ENCODE data around the gene MLST8.
"Not testable (repeated sequence)": the region's sequence is repeated elsewhere in the genome, so short reads cannot be mapped to it uniquely, and the experiment has no call there.

The MLST8 gene

DNA sequence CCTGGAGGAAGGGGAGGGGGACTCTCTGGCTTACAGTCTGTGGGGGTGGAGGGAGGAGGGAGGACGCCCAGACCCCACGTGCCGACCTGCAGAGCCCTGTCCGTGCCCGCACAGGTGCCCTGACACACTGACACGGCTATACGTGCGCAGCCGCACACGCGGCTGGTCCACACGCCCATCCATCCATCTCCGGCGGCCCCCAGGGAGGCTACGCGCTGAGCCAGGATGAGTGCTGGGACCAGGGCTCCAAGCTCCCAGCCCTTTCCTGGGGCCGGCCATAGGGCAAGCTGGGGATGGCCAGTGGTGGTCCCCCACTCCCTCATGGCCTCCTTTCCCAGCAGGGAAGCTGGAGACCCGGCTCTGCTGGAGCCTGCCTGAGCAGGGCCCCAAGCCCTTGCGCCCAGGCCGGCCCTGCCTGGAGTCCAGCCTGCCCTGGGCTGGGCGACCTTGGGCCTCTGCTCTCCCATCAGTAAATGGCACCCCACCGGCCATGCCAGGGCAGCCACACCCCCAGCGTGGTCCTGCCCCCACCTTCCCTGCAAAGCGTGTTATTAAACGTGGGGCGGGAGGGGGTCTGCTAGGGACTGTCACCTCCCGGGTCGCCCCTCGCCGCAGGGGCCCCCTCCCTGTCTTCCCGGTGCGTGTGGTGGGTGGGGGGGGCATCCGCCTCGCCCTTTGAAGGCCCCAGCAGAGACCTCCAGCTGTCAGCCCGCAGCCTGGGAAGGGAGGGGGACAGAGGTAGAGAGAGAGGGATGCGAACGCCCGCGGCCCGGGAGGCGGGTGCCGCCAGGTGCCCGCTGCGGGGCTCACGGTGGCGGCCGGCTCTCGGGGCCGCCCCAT, 9.7 kb upstream of the MLST8 start:
- Mint-ChIP-seq H3K9me3 (no peaks in the 10 kb centered on the region), H3K36me3 (no peaks in the 10 kb centered on the region), H3K27ac (no peak overlapping the region), H3K4me3 (peak overlapping the region; percentile 36), H3K27me3 (peaks cover 9% of the 10 kb centered on the region), H3K4me1 (peaks cover 4% of the 10 kb centered on the region)

DNA sequence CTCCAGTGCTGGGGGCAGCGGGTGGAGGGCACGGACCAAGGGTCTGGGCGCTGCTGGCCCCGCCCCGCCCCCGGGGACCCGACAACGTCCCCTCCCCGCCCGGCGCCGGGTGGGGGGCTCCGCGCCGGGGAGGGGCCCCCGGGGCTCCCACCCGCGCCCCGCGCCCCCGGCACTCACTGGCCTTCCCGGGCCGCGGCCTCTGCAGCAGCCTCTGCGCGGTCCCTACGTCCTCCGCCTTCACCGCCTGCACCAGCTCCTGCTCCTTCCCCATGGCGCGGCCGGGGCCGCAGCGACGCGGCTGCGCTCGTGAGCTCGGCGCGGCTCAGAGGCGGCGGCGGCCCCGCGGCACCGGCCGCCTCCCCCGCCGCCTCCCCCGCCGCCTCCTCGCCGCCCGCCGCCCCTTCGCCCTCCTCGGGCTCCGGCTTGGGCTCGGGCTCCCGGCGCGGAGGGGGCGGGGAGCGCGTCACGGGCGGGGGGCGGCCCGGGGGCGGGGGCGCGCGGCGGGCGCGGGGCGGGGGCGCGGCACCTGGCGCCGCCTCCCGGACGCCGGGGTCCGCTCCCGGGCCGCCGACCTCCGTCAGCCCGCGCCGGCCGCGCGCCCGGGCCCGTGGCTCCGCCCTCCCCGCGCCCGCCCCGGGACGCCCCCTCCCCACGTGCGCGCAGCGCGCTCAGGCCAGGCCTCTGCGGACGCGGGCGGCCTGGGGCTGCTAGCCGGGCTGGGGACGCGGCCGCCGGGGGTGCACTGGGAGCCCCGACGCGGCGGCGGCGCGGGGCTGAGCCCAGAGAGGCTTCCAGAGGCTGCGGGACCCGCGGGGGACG, 8.9 kb upstream of the MLST8 start, which contains the start of gene CASKIN1:
CASKIN1 (minus strand) TSS at position 444 of the 819 bp plus-strand sequence; CDS start at position 271, 173 bp downstream.
- peaks cover 9% of the 10 kb centered on the region for H3K27me3 Mint-ChIP-seq
- no peaks in the 10 kb centered on the region for H3K9me3 Mint-ChIP-seq
- H3K27ac Mint-ChIP-seq: no peak within 1 kb of the TSS
- peaks cover 4% of the 10 kb centered on the region for H3K4me1 Mint-ChIP-seq
- peak within 1 kb of the TSS; percentile 59 for H3K4me3 Mint-ChIP-seq
- no peaks in the 10 kb centered on the region for H3K36me3 Mint-ChIP-seq

DNA sequence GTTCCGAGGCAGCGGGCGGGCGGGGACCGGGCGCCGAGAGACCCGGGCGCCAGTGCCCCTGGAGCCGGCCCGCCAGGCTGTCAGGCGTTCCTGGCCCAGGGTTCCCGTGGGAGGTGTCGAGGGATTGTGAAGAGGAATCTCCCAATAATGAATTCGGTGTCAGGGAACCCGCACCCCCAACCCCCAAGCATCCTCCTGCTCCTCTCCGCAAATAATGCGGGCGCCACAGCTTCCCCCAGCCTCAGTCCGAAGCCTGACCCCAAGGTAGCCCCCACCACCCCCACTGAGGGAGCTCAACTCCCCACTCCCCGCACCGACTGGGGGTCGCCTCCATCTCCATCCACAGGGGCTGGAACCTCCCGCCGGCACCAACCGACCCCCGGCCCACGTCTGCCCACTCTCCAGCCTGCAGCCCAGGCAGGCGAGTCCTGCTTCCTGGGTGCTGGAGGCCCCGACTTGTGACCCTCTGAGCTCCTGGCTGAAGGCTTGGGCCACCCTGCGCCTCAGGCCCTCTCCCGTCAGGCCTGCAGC, 8.2 kb upstream of the MLST8 start:
- Mint-ChIP-seq H3K4me1 (peaks cover 4% of the 10 kb centered on the region), H3K36me3 (no peaks in the 10 kb centered on the region), H3K4me3 (peak overlapping the region; percentile 59), H3K27ac (no peak overlapping the region), H3K9me3 (no peaks in the 10 kb centered on the region), H3K27me3 (peaks cover 9% of the 10 kb centered on the region)

DNA sequence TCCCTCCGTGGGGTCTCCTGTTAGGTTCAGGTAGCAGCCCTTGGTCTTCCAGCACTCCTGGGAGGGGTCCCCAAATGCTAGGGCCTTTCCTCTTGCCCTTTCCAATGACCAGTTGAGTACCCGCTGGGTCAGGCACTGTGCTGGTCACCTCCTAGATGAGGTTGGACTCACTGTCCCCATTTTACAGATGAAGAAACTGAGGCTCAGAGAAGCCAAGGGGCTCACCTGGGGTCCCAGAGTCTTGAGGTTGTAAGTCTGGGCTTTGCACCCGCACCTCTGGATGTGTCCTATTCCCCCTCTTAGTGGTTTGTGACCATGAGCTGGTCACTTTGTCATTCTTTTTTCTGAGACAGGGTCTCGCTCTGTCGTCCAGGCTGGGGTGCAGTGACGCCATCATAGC, 7.5 kb upstream of the MLST8 start:
- Mint-ChIP-seq H3K4me3 (peak overlapping the region; percentile 59), H3K27me3 (peaks cover 9% of the 10 kb centered on the region), H3K36me3 (no peaks in the 10 kb centered on the region), H3K4me1 (peaks cover 4% of the 10 kb centered on the region), H3K27ac (no peak overlapping the region), H3K9me3 (no peaks in the 10 kb centered on the region)

DNA sequence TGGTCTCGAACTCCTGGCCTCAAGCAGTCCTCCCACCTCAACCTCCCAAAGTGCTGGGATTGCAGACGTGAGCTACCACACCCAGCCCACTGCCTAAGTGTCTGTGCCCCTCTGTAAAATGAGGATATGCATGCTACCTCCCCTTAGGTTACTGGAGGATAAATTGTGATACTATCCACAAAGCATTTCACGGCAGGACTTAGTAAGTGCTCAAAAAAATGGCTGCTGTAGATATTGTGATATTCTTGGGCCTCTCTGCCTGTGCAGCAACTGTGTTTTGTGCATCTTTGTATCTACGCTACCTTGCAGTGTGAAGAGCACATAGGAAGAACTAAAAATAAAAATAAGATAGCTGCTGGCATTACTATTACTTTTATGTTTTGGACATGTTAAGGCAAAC, 7.0 kb upstream of the MLST8 start:
- H3K27me3 Mint-ChIP-seq: peaks cover 9% of the 10 kb centered on the region
- H3K9me3 Mint-ChIP-seq: no peaks in the 10 kb centered on the region

DNA sequence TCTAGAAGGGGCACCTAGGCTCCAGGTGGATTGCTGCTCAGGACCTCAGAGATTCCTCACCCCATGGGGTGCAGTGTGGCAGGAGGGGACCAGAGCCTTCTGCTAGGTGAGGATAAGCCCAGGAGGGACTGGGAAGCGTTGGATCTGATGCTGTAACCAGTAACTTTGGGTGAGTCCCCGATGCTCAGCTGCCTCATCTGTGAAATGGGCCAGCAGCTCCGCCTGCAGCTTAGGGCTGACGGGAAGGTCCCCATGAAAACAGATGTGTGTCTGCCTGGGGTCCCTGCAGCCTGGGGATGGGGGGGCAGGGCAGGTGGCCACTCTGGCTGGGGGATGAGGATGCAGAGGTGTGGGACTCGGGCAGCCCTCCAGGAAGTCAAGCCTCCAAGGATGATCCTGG, 6.2 kb upstream of the MLST8 start:
- H3K4me3 Mint-ChIP-seq: no peak overlapping the region

More for the DNA sequence above, 7.0 kb upstream of the MLST8 start:
- peaks cover 4% of the 10 kb centered on the region for H3K4me1 Mint-ChIP-seq
- H3K27ac Mint-ChIP-seq: no peak overlapping the region
- H3K36me3 Mint-ChIP-seq: no peaks in the 10 kb centered on the region
- H3K4me3 Mint-ChIP-seq: peak overlapping the region; percentile 59

DNA sequence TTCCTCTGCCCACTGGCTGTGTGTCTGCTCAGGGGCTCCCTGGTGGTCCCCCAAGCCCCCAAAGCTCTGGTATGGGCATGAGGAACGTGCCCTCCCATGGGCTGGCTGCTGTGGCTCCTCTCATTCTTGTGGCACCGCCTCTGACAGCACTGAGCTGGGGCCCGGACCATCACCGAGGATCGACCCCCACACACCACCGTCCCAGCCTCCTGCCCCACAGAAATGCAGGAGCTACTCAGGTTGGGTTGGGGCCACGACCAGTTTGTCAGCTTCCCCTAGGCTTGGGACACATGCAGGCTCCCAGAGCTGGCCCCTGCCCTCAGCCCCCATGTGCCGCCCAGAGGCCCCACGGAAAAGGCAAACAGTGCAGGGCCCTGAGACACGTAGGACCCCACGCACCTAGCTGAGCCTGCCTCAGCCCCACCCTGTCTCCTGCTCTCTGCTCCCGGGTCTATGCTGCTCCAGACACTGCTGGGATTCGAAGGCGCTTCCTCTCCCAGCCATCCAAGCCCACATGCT, 5.6 kb upstream of the MLST8 start:
- Mint-ChIP-seq H3K36me3 (no peaks in the 10 kb centered on the region), H3K27me3 (peaks cover 9% of the 10 kb centered on the region), H3K4me3 (no peak overlapping the region), H3K4me1 (peaks cover 10% of the 10 kb centered on the region), H3K27ac (no peak overlapping the region), H3K9me3 (no peaks in the 10 kb centered on the region)

More for the DNA sequence above, 6.2 kb upstream of the MLST8 start:
- no peaks in the 10 kb centered on the region for H3K36me3 Mint-ChIP-seq
- H3K27ac Mint-ChIP-seq: no peak overlapping the region
- peaks cover 9% of the 10 kb centered on the region for H3K27me3 Mint-ChIP-seq
- H3K9me3 Mint-ChIP-seq: no peaks in the 10 kb centered on the region
- peaks cover 4% of the 10 kb centered on the region for H3K4me1 Mint-ChIP-seq

DNA sequence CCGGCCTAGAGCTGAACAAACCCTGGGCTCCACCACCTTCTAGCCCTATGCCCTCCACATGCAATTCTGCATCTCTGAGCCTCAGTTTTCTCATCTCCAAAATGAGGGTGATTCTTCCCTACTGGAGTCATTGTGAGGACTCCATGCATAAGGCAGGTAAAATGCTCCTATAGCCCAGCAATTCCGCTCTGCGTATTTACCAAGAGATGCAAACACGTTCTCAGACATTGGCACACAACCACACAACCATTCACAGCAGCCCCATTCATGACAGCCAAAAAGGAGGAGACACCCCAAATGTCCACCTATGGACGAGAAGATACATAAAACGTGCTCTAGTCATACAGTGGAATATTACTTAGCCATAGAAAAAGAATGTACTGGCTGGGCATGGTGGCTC, 4.9 kb upstream of the MLST8 start:
- no peak overlapping the region for H3K4me3 Mint-ChIP-seq
- H3K27ac Mint-ChIP-seq: no peak overlapping the region
- H3K36me3 Mint-ChIP-seq: no peaks in the 10 kb centered on the region
- H3K27me3 Mint-ChIP-seq: peaks cover 5% of the 10 kb centered on the region
- peaks cover 6% of the 10 kb centered on the region for H3K4me1 Mint-ChIP-seq
- H3K9me3 Mint-ChIP-seq: no peaks in the 10 kb centered on the region

DNA sequence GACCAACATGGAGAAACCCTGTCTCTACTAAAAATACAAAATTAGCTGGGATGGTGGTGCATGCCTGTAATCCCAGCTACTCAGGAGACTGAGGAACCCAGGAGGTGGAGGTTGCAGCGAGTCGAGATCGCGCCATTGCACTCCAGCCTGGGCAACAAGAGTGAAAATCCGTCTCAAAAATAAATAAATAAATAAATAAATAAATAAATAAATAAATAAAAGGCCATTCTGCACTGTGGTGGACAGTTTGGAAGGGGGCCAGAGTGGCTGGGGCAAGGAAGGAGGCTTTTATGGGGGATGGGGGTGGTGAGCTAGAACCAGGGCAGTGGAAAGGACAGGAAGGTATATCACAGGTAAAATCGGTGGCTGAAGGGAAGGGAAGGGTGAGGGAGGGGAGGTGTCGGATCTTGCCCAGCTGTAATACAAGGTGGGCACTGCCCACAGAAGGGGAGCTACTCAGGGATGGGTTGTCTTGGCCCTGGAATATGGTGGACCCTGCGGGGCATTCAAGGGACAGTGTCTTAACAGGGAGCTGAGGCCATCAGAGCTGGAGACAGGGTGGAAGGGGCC, 2.0 kb upstream of the MLST8 start:
- not testable (repeated sequence) for H3K36me3 Mint-ChIP-seq, H3K9me3 Mint-ChIP-seq, H3K27me3 Mint-ChIP-seq
- peak overlapping the region; percentile 66 for H3K4me3 Mint-ChIP-seq
- H3K4me1 Mint-ChIP-seq: peaks cover 20% of the 10 kb centered on the region
- H3K27ac Mint-ChIP-seq: peak overlapping the region; percentile 74

DNA sequence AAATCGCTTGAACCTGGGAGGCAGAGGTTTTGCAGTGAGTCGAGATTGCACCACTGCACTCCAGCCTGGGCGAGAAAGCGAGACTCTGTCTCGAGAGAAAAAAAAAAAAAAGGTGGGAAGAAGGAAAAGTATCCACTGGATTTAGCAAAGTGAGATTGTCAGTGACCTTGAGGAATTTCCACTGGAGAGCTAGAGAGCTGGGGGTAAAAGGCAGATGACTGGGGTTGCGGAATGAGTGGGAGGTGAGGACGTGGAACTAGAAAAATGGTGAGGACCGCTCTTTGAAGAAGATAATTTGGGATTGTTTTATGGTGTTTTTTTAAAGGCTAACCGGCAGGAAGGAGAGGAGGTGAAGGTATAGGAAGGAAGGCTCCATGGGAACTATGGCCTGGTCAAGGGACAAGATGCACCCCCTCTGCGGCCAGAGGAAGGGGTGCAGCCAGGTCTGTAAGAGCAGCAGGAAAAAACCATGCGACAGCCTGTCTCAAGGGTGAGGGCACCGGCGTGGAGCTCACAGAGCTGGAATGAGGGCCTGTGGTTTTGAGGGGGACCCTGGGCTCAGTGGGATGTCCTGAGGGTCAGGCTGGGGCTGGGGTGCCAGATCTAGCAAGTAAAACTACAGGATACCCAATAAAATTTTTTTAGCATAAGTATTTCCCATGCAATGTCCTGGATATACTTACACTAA, 694 bp upstream of the MLST8 start:
- H3K27ac Mint-ChIP-seq: peak overlapping the region; percentile 82
- H3K9me3 Mint-ChIP-seq: no peaks in the 10 kb centered on the region
- peak overlapping the region; percentile 83 for H3K4me3 Mint-ChIP-seq
- H3K36me3 Mint-ChIP-seq: peaks cover 6% of the 10 kb centered on the region
- H3K27me3 Mint-ChIP-seq: no peaks in the 10 kb centered on the region
- peaks cover 20% of the 10 kb centered on the region for H3K4me1 Mint-ChIP-seq

DNA sequence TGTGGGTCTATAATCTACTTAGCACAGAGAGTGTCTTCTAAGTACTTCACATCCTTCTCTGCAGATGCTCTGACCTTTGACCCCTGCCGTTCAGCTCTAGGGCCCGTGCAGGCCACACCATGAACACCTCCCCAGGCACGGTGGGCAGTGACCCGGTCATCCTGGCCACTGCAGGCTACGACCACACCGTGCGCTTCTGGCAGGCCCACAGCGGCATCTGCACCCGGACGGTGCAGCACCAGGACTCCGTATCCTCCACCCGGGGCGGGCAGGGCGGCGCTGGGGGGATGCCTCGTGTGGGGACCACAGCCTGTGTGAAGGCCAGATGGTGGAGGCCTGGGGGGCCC, 686 bp downstream of the MLST8 start:
- H3K27ac Mint-ChIP-seq: peak overlapping the region; percentile 92
- H3K36me3 Mint-ChIP-seq: peaks cover 6% of the 10 kb centered on the region
- peaks cover 20% of the 10 kb centered on the region for H3K4me1 Mint-ChIP-seq
- H3K9me3 Mint-ChIP-seq: no peaks in the 10 kb centered on the region
- no peaks in the 10 kb centered on the region for H3K27me3 Mint-ChIP-seq
- peak overlapping the region; percentile 90 for H3K4me3 Mint-ChIP-seq

DNA sequence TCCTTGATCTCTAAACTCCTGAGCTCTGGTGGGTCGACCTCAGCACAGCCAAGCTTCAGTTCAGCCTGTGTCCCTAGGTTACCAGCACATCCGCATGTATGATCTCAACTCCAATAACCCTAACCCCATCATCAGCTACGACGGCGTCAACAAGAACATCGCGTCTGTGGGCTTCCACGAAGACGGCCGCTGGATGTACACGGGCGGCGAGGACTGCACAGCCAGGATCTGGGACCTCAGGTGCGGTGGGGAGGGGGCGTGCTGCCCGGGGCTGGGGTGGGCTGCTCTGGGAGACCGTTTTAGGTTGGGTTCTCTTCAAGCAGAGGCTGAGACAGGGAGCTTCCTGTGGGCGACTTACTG, 1.1 kb downstream of the MLST8 start:
- H3K9me3 Mint-ChIP-seq: no peaks in the 10 kb centered on the region
- peaks cover 20% of the 10 kb centered on the region for H3K4me1 Mint-ChIP-seq
- H3K36me3 Mint-ChIP-seq: peaks cover 6% of the 10 kb centered on the region
- peak overlapping the region; percentile 90 for H3K4me3 Mint-ChIP-seq
- H3K27ac Mint-ChIP-seq: peak overlapping the region; percentile 38
- no peaks in the 10 kb centered on the region for H3K27me3 Mint-ChIP-seq

DNA sequence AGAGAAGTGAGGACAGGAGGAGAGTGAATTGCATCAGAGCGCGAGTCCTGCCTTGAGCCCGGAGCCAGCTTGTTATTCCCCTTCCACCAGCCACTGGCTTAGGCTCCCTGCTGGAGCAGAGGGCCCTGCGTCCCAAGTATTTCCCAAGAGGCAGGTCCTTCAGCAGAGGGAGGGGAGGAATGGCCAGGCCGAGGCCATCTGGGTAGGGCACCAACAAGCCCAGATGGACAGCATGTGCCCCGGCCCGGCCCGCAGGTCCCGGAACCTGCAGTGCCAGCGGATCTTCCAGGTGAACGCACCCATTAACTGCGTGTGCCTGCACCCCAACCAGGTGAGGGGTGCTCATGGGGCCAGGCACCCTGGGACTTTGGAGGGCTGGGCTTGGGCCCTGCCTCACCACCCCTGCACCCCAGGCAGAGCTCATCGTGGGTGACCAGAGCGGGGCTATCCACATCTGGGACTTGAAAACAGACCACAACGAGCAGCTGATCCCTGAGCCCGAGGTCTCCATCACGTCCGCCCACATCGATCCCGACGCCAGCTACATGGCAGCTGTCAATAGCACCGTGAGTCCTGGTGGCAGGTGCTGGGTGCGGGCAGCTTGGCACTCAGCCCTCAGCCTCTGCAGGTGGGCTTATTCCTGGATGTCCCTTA, 1.7 kb downstream of the MLST8 start:
- no peak overlapping the region for H3K27ac Mint-ChIP-seq
- H3K27me3 Mint-ChIP-seq: no peaks in the 10 kb centered on the region
- H3K4me1 Mint-ChIP-seq: peaks cover 22% of the 10 kb centered on the region
- no peaks in the 10 kb centered on the region for H3K9me3 Mint-ChIP-seq
- H3K4me3 Mint-ChIP-seq: peak overlapping the region; percentile 90
- H3K36me3 Mint-ChIP-seq: peaks cover 6% of the 10 kb centered on the region

DNA sequence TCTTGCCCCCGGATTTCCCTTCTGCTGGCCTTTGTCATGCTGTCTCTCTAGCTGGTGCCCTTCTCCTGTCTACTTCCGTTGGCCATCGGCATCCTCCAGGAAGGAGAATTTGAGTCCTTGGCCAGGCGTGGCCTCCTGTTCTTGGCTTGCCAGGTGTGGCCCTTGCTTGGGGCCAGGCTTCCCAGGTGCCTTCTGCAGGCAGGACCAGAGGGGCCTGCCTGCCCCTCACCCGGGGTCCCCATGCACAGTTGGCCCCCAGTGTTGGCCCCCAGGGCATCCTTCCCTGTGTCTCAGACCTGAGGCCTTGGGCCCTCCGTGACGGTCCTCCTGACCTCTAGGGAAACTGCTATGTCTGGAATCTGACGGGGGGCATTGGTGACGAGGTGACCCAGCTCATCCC, 2.6 kb downstream of the MLST8 start:
- peaks cover 29% of the 10 kb centered on the region for H3K4me1 Mint-ChIP-seq
- H3K27ac Mint-ChIP-seq: no peak overlapping the region
- no peaks in the 10 kb centered on the region for H3K27me3 Mint-ChIP-seq
- H3K9me3 Mint-ChIP-seq: no peaks in the 10 kb centered on the region
- H3K36me3 Mint-ChIP-seq: peaks cover 6% of the 10 kb centered on the region
- peak overlapping the region; percentile 57 for H3K4me3 Mint-ChIP-seq

DNA sequence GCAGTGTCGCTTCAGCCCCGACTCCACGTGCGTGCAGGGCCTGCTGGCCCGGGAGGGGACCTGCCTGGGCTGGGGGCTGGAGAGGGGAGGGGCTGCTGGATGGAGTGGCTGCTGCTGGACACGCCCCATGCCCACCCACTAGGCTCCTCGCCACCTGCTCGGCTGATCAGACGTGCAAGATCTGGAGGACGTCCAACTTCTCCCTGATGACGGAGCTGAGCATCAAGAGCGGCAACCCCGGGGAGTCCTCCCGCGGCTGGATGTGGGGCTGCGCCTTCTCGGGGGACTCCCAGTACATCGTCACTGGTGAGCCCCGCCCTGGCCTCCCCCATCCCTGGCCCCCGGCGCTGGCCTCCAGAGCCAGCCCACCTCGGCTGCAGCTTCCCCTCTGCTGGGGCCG, 3.1 kb downstream of the MLST8 start:
- H3K4me1 Mint-ChIP-seq: peaks cover 33% of the 10 kb centered on the region
- no peak overlapping the region for H3K4me3 Mint-ChIP-seq
- peaks cover 6% of the 10 kb centered on the region for H3K36me3 Mint-ChIP-seq
- H3K9me3 Mint-ChIP-seq: no peaks in the 10 kb centered on the region
- H3K27ac Mint-ChIP-seq: no peak overlapping the region
- H3K27me3 Mint-ChIP-seq: no peaks in the 10 kb centered on the region

Data from activated naive CD4-positive, alpha-beta T cell treated with anti-CD3 and anti-CD28 coated beads, Interleukin-2, amount 50 U/mL, for 24 hours (primary cell).